GM18867 (cell line): ENCODE results near the gene LRMDA.

Experiments
- ATAC-seq: cut with Tn5 transposase; IDR thresholded peaks from one replicate; pipeline ENCODE4 v1.9.1; 2021; ENCODE audit warnings: mild to moderate bottlenecking, moderate library complexity; ENCODE audit not compliant: unreplicated experiment

The LRMDA gene

GRCh38 chr10:75633568-75633967 is 202.1 kb downstream of the LRMDA start:
- no peak for ATAC-seq

DNA sequence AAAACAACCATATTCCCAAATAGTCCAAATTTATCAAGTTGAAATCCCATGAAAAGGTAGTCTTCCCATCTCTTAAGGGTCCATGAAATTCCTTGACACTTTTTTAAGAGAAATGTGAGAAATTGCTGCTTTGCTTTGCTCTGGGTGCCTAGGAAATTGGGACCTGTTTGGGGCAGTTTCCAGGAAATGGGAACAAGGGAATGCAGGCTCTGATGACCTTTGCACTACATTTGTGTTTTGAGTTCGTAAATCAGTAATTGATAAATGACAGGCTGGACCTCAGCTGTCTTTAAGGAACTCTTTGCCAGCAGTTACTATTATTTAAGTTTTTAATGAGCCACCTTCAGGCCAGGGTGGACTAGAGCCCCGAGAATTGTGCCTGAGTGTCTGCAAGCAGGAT is 203.5 kb downstream of the LRMDA start:
- ATAC-seq: no peak

GRCh38 chr10:75638752-75639151 is 207.3 kb downstream of the LRMDA start:
- no peak for ATAC-seq

GRCh38 chr10:75639736-75640135 is 208.3 kb downstream of the LRMDA start:
- ATAC-seq: no peak

DNA sequence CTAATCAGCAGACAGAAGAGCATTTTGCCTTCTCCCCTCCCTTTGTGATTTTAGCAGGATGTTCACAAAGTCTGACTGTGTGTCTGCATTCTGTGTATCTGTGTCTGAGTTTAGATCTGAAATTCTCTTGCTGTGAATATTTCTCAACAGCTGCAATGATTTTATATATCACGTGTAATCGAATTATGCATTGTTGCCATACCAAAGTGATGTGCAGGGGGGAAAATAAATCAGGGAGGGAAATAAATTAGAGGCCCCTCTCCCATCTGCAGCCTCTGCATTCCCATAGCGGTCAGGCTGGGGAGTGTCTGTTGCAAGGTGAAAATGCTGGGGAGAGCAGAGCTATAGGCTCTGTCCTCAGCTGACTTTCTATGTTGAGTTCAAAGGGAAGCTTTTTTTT is 209.0 kb downstream of the LRMDA start:
- ATAC-seq: no peak

GRCh38 chr10:75640803-75641202 is 209.4 kb downstream of the LRMDA start:
- ATAC-seq: no peak

GRCh38 chr10:75643405-75643804 is 212.0 kb downstream of the LRMDA start:
- ATAC-seq: no peak

DNA sequence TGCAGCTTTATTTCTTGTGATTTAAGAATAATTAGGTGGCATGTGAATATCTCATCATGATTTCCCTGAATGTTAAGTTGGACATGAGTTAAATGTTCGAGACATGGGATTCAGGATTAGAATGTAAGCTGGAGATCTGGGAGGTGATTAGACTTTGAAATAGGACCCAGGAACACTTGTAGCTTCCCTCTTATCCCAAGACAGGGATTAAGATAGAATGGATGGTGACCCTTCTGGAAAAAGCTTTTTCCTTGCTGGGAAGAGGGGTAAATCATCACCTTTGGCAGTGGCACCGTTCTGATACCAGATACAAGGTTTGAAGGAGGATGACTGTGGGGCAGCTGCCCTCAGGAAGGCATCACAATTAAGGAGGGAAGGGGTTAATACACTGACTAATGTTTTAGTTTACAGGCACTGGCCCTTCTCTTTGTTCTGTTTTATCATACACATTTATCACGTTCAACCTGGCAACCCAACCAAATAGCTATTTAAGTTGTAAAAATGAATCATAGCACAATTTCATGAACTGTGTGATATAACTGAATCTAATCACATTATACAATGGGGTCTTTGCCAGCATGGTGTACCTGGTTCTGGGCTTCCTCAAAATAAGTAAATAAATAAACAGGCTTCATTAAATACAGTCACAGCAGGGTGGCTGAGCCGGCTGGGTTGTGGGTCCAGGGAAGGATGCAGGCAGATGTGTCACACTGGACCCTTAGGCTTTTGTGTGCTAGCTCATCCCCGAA is 212.7 kb downstream of the LRMDA start:
- ATAC-seq: no peak

GRCh38 chr10:75645704-75646103 is 214.3 kb downstream of the LRMDA start:
- ATAC-seq: no peak

- no peak for ATAC-seq
Observed at GRCh38 chr10:75646218-75646915, 214.9 kb downstream of the LRMDA start.

DNA sequence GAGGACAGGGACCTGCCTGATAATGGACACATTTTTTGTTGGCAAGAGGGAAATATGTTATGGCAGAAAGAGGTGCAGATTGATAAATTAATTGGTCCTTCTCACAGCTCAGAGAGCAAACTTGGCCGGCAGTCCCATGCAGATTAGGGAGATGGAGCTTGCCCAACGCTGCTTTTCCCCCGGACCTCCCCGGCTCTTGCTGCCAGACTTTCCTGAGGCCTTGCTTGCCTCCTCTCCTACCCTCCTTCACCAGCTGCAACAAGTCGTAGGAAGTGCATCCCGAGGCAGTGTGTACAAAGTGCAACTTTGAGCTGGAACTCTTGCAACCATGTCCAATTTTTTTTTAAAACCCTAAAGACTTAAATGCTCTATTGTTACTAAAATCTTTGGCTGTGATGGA is 215.5 kb downstream of the LRMDA start:
- ATAC-seq: no peak

- ATAC-seq: no peak
Observed at GRCh38 chr10:75647675-75648074, 216.3 kb downstream of the LRMDA start.

GRCh38 chr10:75648351-75648750 is 216.9 kb downstream of the LRMDA start:
- ATAC-seq: no peak

GRCh38 chr10:75648854-75649253 is 217.4 kb downstream of the LRMDA start:
- ATAC-seq: no peak

- ATAC-seq: no peak
Observed at GRCh38 chr10:75649466-75649865, 218.0 kb downstream of the LRMDA start.

DNA sequence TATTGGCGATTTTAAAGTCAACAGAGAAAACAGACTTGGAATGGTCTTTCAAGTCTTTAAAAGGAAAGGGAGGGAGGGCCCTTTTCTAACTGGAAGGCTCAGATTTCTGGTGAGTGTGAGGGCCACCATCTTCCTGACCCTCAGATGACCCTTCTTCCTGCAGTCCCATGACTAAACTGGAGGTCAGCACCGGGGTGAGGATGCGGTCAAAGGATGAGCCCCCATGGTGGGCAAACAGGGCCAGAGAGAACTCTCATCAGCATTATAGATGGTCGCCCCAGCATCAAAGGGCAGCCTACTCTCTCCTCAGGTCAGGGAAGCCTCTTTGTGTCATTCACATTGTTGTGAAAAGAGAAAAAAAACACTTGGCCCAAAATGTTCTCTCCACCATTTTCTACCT is 219.2 kb downstream of the LRMDA start:
- ATAC-seq: no peak

DNA sequence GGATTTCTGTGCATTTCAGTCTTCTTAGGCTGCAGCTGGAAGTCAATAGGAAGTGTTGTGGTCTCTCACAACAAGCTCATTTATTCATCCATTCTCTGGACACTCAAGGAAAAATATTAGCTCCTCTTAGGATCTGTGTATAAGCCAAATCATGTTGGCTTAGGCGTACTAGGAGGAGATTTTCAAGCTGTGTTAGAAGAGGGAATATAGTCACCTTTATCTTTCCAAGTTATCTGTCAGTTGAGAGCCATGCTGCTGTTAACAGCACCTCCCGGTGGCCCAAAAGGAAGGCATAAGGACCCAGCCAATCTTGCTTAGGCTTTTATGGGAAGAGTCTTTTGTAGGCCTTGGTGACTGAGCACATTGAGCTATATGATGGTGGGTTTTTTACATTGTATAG is 220.0 kb downstream of the LRMDA start:
- ATAC-seq: no peak

DNA sequence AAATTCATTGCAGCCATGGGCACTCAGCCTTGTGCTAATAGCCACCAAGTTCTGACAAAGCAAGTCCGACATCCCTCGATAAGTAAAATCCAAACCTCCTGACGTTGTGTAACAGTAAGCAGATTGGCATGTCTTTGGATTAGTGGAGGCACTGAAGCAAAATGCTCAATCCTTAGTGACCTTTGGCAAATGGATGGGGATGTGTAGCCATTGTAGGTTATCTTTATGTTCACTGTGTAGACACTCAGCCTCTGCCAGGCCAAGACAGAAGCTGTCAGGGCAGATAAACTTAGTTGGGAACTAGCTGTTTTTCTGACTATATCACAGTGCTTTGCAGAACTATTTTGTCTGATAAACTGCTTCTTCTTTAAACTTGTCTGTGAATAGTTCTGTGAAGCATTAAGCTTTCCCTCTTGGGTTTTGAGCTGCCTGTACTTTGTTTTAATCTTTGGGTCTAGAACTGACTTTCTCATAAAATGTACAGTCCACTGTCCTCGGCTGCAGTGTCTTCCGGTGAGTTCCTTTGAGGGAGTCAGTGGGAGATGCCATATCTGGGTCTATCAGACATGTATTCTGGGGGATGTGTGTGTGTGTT is 220.8 kb downstream of the LRMDA start:
- no peak for ATAC-seq

DNA sequence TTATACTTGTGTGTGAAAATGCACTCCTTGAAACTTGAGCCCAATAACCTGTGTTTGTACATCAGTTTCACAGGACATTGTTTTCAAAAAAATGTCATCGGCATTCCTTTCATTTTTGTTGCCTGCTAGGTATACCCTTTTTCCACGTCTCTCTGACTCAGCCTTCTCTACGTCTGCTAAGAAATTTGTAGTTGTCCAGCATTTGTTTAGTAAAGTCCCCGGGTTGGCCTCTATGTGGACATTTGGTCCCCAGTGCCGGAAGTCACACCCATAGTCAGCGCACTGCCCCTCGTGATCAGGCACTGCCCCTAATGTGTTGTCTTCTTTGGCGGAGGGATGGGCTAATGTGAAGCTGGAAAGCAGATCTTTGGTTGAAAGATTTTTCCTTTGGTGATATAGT is 222.3 kb downstream of the LRMDA start:
- ATAC-seq: no peak

DNA sequence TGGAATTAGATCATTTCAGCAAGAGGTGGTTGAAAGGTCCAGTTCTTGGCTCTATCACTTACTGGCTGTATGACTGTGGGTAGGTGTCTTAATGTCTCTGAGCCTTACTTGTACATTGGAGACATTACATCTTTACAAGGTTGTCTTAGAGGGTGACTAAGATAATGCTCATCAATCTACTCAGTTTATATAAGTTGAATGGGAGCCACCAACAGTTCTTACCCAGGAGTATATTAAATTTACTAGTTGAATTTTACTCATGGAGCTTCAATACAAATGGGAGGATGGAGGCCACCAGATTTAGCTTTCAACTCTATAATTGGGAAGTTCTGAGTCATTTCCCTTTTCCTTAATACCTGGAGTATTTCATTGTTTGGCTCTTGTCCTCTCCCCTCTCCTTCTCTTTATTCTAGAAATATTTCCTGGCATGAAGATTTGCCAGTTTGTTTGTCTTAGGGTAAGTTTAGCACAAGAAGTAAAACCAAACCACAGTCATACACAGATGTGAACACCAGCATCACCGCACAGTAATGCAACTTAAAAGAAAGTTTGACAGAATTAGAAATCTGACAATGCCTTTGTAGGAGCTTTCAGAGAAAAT is 222.8 kb downstream of the LRMDA start:
- ATAC-seq: no peak

DNA sequence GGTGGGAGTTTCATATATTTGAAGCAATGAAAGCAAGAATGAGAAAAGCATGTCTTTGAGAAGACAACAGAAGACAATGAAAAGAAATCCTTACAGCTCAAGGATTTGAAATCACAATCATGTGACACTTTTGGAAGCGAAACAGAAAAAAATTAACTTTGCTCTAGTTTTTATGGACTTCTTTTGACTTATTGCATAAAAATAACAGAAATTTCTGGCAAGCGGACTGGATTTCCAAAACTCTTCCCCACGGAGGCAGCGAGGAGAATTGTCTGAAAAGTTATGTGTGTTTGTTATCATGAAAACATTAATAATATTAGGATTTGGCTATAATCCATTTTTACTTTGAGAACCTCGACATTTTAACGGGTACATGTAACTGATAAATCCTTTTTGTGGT is 223.3 kb downstream of the LRMDA start:
- ATAC-seq: no peak
